Keratinocyte (primary cell): ENCODE data around the gene SMIM12. TPM values are rescaled to one million over a fixed set of nuclear protein-coding genes. Genes with fewer than 3 reads are reported as not detected.

Source experiments
- DNase-seq: peaks from one replicate; pipeline ENCODE4 v3.0.0-alpha.2; 2011; ENCODE audit warnings: low read depth, missing footprints, low spot score
- FAIRE-seq: peaks from 2 replicates; lab custom pipeline; 2011; peaks lifted over from hg19 to GRCh38; lab: Jason Lieb, UNC
- H2AFZ ChIP-seq: 2 replicates; pipeline ENCODE4 v1.6.0; 2012; ENCODE audit warnings: low read length, control low read depth, inconsistent platforms; ENCODE audit not compliant: control insufficient read depth
- H3K27ac ChIP-seq: 2 replicates; pipeline ENCODE4 v1.5.1; 2011; ENCODE audit warnings: low read length; ENCODE audit not compliant: control insufficient read depth, insufficient read depth
- H3K27me3 ChIP-seq: 3 replicates; pipeline ENCODE4 v1.6.0; 2011; ENCODE audit warnings: low read length; ENCODE audit not compliant: control insufficient read depth, insufficient read depth; ENCODE audit errors: extremely low read depth
- H3K36me3 ChIP-seq, 2 experiments: 2 replicates in 1 of 2; 3 replicates in 1 of 2; pipeline ENCODE4 v1.5.1; 2011; ENCODE audit warnings: low read length in 2 of 2, mild to moderate bottlenecking in 1 of 2; ENCODE audit not compliant: control insufficient read depth in 2 of 2, insufficient read depth in 2 of 2; ENCODE audit errors: extremely low read depth in 1 of 2
- H3K4me1 ChIP-seq: 3 replicates; pipeline ENCODE4 v1.5.1; 2011; ENCODE audit warnings: low read length; ENCODE audit not compliant: control insufficient read depth, insufficient read depth; ENCODE audit errors: extremely low read depth
- H3K4me2 ChIP-seq: 3 replicates; pipeline ENCODE4 v1.6.0; 2011; ENCODE audit warnings: low read depth, low read length; ENCODE audit not compliant: control insufficient read depth, insufficient read depth; ENCODE audit errors: extremely low read depth
- H3K4me3 ChIP-seq, 3 experiments: fragments of 200-600 bp in 1 of 3; sonication (generic) in 1 of 3; 2 replicates in 2 of 3; 3 replicates in 1 of 3; pipeline ENCODE4 v1.5.1; 2011 to 2016; ENCODE audit warnings: low read length in 3 of 3, mild to moderate bottlenecking in 3 of 3, control low read depth in 2 of 3, inconsistent platforms in 1 of 3, low read depth in 1 of 3, mixed read lengths in 1 of 3, mixed run types in 1 of 3, moderate library complexity in 1 of 3; ENCODE audit not compliant: control insufficient read depth in 2 of 3, insufficient read depth in 2 of 3; ENCODE audit errors: extremely low read depth in 1 of 3
- H3K79me2 ChIP-seq: 2 replicates; pipeline ENCODE4 v1.6.0; 2012; ENCODE audit warnings: low read length; ENCODE audit not compliant: control insufficient read depth, insufficient read depth
- H3K9ac ChIP-seq: 3 replicates; pipeline ENCODE4 v1.6.0; 2011; ENCODE audit warnings: low read length; ENCODE audit not compliant: control insufficient read depth, insufficient read depth; ENCODE audit errors: extremely low read depth
- H3K9me1 ChIP-seq: 3 replicates; pipeline ENCODE4 v1.6.0; 2011; ENCODE audit warnings: low read length; ENCODE audit not compliant: control insufficient read depth, insufficient read depth; ENCODE audit errors: extremely low read depth
- H3K9me3 ChIP-seq: 2 replicates; pipeline ENCODE4 v1.5.1; 2012; ENCODE audit warnings: low read depth, low read length; ENCODE audit not compliant: control insufficient read depth
- H4K20me1 ChIP-seq: 3 replicates; pipeline ENCODE4 v1.6.0; 2011; ENCODE audit warnings: low read length; ENCODE audit not compliant: control insufficient read depth, insufficient read depth; ENCODE audit errors: extremely low read depth
- EZH2 ChIP-seq: IDR thresholded peaks from one replicate; pipeline ENCODE4 v1.6.1; 2012; ENCODE audit warnings: inconsistent platforms, mild to moderate bottlenecking, low read length, moderate library complexity
- dilution Hi-C: fragments of 300-500 bp; cut with MboI; formaldehyde crosslinking; loops from one replicate; pipeline ENCODE4 v1.7.0; 2020; ENCODE audit warnings: low sequenced_read_pairs; ENCODE audit not compliant: extremely low pct_ligation_motif_present
- polyA plus RNA-seq, 5 experiments: library from polyadenylated mRNA; depleted of rRNA in 3 of 5; stranded (reverse) in 3 of 5; stranded (forward) in 1 of 5; unstranded in 1 of 5; fragments of >200 nt; gene quantifications; 1 replicate in 1 of 5; 2 replicates in 3 of 5; 3 replicates in 1 of 5; pipeline versions ENCODE4 v1.2.1 to v1.2.3, GENCODE V29; 2011 to 2012; ENCODE audit warnings: missing spikeins in 2 of 5, low read depth in 1 of 5, low replicate concordance in 1 of 5
- TF ChIP-seq, protein P1 (sequence below), 3 experiments: IDR thresholded peaks in 1 of 3; conservative IDR thresholded peaks in 1 of 3; optimal IDR thresholded peaks in 1 of 3; 2 replicates in 2 of 3; 3 replicates in 1 of 3; pipeline versions ENCODE3 to v1.5.1; 2011; ENCODE audit warnings: low read length in 3 of 3, mild to moderate bottlenecking in 3 of 3, moderate library complexity in 2 of 3, control low read depth in 1 of 3, inconsistent platforms in 1 of 3; ENCODE audit not compliant: insufficient read depth in 2 of 3; ENCODE audit errors: extremely low read depth in 1 of 3

The SMIM12 gene
- polyA plus RNA-seq, 1 donor (not counting 4 experiments of a cell fraction or from before 2014, with no cell fraction given), result 51.5 TPM

DNA sequence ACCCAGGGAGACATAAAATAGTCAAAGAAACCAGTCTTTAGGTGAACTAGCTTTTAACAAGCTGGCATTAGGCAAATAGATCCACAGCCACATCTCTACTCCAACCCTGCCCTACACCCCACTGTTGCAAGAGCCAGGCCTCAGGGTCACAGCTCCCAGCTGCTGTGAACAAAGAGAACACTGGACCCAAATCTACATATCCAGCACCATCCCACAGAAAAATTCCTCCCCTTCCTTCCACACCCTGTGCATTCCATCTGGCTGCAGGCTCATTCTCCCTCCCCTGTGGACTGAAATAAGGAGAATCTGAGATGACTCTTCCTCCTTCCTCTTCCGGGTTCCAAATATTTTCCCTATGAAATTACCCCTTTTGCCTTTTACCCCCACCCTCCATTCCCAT, 46.7 kb upstream of the SMIM12 start:
- H3K9me1 ChIP-seq, result no peaks in the 10 kb centered on the region
- FAIRE-seq (no peak), DNase-seq (no peak)
- H3K9ac ChIP-seq, result no peak overlapping the region
- H2AFZ ChIP-seq, result no peak overlapping the region
- H3K9me3 ChIP-seq, result no peaks in the 10 kb centered on the region
- dilution Hi-C loops, result no loop called here
- H3K27me3 ChIP-seq, result no peaks in the 10 kb centered on the region
- H3K27ac ChIP-seq, result no peak overlapping the region
- H3K4me3 ChIP-seq, result no peak overlapping the region
- H4K20me1 ChIP-seq, result peaks cover 2% of the 10 kb centered on the region
- no peaks in the 10 kb centered on the region for H3K36me3 ChIP-seq
- H3K4me2 ChIP-seq, result no peak overlapping the region
- H3K79me2 ChIP-seq, result no peaks in the 10 kb centered on the region
- TF ChIP-seq, protein P1, sequence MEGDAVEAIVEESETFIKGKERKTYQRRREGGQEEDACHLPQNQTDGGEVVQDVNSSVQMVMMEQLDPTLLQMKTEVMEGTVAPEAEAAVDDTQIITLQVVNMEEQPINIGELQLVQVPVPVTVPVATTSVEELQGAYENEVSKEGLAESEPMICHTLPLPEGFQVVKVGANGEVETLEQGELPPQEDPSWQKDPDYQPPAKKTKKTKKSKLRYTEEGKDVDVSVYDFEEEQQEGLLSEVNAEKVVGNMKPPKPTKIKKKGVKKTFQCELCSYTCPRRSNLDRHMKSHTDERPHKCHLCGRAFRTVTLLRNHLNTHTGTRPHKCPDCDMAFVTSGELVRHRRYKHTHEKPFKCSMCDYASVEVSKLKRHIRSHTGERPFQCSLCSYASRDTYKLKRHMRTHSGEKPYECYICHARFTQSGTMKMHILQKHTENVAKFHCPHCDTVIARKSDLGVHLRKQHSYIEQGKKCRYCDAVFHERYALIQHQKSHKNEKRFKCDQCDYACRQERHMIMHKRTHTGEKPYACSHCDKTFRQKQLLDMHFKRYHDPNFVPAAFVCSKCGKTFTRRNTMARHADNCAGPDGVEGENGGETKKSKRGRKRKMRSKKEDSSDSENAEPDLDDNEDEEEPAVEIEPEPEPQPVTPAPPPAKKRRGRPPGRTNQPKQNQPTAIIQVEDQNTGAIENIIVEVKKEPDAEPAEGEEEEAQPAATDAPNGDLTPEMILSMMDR (optimal IDR thresholded peaks at IDR 0.05 in 1 of 3, IDR thresholded peaks at IDR 0.05 in 1 of 3, conservative IDR thresholded peaks at IDR 0.05 in 1 of 3; ENCODE audit: extremely low read depth in 1 of 3, insufficient read depth in 2 of 3, low read length in 3 of 3), result no peak
- TF ChIP-seq EZH2, result no peak
- H3K4me1 ChIP-seq, result no peaks in the 10 kb centered on the region

DNA sequence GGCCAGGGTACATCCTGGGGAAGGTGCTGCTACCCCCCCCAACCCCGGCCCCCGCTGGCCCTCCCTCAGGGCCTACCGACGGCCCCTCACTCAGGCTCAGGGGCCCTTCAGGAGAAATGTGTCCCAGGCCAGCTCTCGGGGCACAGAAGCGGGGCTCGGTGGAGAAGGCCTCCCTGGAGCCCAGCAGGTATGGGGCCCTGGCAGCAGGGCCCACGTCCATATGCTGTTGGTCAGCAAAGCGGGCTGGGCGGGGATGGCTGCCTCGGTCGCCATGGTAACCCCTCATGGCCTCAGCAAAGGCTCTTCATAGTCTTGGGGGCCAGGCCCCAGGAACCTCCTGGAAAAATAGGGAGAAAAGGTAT, 45.5 kb upstream of the SMIM12 start:
- no peaks in the 10 kb centered on the region for H3K9me3 ChIP-seq
- no peak for FAIRE-seq
- no peaks in the 10 kb centered on the region for H3K36me3 ChIP-seq
- no peak overlapping the region for H2AFZ ChIP-seq
- no peak overlapping the region for H3K27ac ChIP-seq
- TF ChIP-seq EZH2, result no peak
- TF ChIP-seq, protein P1 (optimal IDR thresholded peaks at IDR 0.05 in 1 of 3, IDR thresholded peaks at IDR 0.05 in 1 of 3, conservative IDR thresholded peaks at IDR 0.05 in 1 of 3; ENCODE audit: extremely low read depth in 1 of 3, insufficient read depth in 2 of 3, low read length in 3 of 3), result no peak
- no peaks in the 10 kb centered on the region for H3K27me3 ChIP-seq
- peaks cover 2% of the 10 kb centered on the region for H4K20me1 ChIP-seq
- no peaks in the 10 kb centered on the region for H3K9me1 ChIP-seq
- H3K4me1 ChIP-seq, result no peaks in the 10 kb centered on the region
- dilution Hi-C loops, result no loop called here
- no peak overlapping the region for H3K4me2 ChIP-seq
- no peaks in the 10 kb centered on the region for H3K79me2 ChIP-seq
- no peak for DNase-seq
- H3K4me3 ChIP-seq, result no peak overlapping the region
- no peak overlapping the region for H3K9ac ChIP-seq
